ENCODE results near the gene ALDH8A1. TPM values are rescaled to one million over a fixed set of nuclear protein-coding genes. Genes with fewer than 3 reads are reported as not detected.

ALDH8A1 gene
- total and polyA plus RNA-seq, 2 of the 8 experiments (the other 6 are each of a cell fraction or from before 2014, with no cell fraction given) = 0.08 to 0.28 TPM

GRCh38 chr6:134875367-134875766 is 74.5 kb downstream of the ALDH8A1 start:
- Histone ChIP-seq H3K79me1 (ENCODE audit: low read depth, low read length) (no peaks in the 10 kb centered on the region), H4K8ac (ENCODE audit: extremely low read depth, insufficient read depth, low read length) (no peak overlapping the region), H2AK5ac (ENCODE audit: low read depth, low read length) (no peak overlapping the region), H3K9me3 (ENCODE audit: insufficient read depth in 2 of 2, low read depth in 1 of 2, low read length in 1 of 2) (peaks cover 13 to 15% of the 10 kb centered on the region in 2 experiments; a peak in 3 of 4 replicates), H3K56ac (replicated peaks; ENCODE audit: insufficient read length, low read depth, low read length) (no peak overlapping the region), H3K4ac (replicated peaks; ENCODE audit: insufficient read length, low read depth, low read length) (no peak overlapping the region), H3K18ac (ENCODE audit: extremely low read depth, low read length) (no peak overlapping the region), H3K23me2 (ENCODE audit: low read depth, low read length) (no peaks in the 10 kb centered on the region), H2BK12ac (ENCODE audit: low read depth, low read length) (no peak overlapping the region), H4K91ac (replicated peaks; ENCODE audit: insufficient read length, low read length) (no peak overlapping the region), H2AFZ (ENCODE audit: low read length) (no peak overlapping the region), H3K4me2 (ENCODE audit: insufficient read depth in 1 of 2, low read depth in 2 of 2, low read length in 2 of 2) (no peak overlapping the region), H3K4me1 (replicated peaks in 1 of 4; ENCODE audit: control insufficient read depth in 3 of 4, insufficient read depth in 4 of 4, low read length in 3 of 4) (peaks cover 0 to 6% (median 3%) of the 10 kb centered on the region in 4 experiments; a peak in 2 of 7 replicates), H3K4me3 (ENCODE audit: extremely low read depth in 1 of 4, insufficient read depth in 2 of 4, low read depth in 3 of 4, low read length in 4 of 4) (no peak overlapping the region; a peak in 1 of 8 replicates), H2BK20ac (ENCODE audit: low read length) (no peak overlapping the region), H2BK120ac (replicated peaks; ENCODE audit: low read depth, low read length) (no peak overlapping the region), H3K23ac (ENCODE audit: insufficient read length) (no peak overlapping the region), H4K5ac (ENCODE audit: insufficient read length, low read depth, low read length) (no peak overlapping the region), H3K27me3 (replicated peaks in 1 of 4; ENCODE audit: control insufficient read depth in 3 of 4, extremely low read depth in 1 of 4, insufficient read depth in 3 of 4, low read length in 3 of 4) (no peaks in the 10 kb centered on the region), H2BK15ac (ENCODE audit: low read length) (no peak overlapping the region), H3K9ac (replicated peaks in 1 of 4; ENCODE audit: extremely low read depth in 1 of 4, low read depth in 3 of 4, low read length in 3 of 4) (no peak overlapping the region), H3K79me2 (ENCODE audit: control insufficient read depth in 1 of 2, insufficient read depth in 2 of 2, low read length in 2 of 2) (no peaks in the 10 kb centered on the region), H4K20me1 (replicated peaks in 1 of 2; ENCODE audit: control insufficient read depth in 1 of 2, insufficient read depth in 2 of 2, low read length in 2 of 2) (no peaks in the 10 kb centered on the region), H3K36me3 (ENCODE audit: control insufficient read depth in 2 of 4, insufficient read depth in 4 of 4, low read length in 3 of 4) (no peaks in the 10 kb centered on the region), H3K14ac (ENCODE audit: insufficient read length) (no peak overlapping the region), H3K27ac (ENCODE audit: low read depth, low read length) (no peak overlapping the region), H2BK5ac (ENCODE audit: low read depth, low read length) (no peak overlapping the region)
- TF ChIP-seq BACH1 (IDR thresholded peaks at IDR 0.05; ENCODE audit: low read length) (0 out of 2 replicates have a peak, but pooled peaks have one; percentile 13), ZNF274 (IDR thresholded peaks at IDR 0.05; ENCODE audit: borderline replicate concordance, extremely low read depth, low read length) (no peak), SAP30 (IDR thresholded peaks at IDR 0.05; ENCODE audit: insufficient read depth, insufficient replicate concordance, low read length) (no peak), RNF2 (IDR thresholded peaks at IDR 0.05; ENCODE audit: borderline replicate concordance, low read depth, low read length, missing control alignments, poor library complexity, severe bottlenecking) (no peak), TAF1 (IDR thresholded peaks at IDR 0.05; ENCODE audit: low read depth, low read length) (no peak), POLR2AphosphoS5 (IDR thresholded peaks at IDR 0.05; ENCODE audit: low read depth, low read length) (no peak), ATF2 (IDR thresholded peaks at IDR 0.05; ENCODE audit: low read length) (no peak), BCL11A (IDR thresholded peaks at IDR 0.05; ENCODE audit: low read depth in 2 of 2, low read length in 2 of 2) (no peak)
- FAIRE-seq = no peak
- ChIA-PET CTCF (ENCODE audit: partially characterized antibody) (interaction anchor here (0.9 to 1.0 kb wide), 2 partner anchors 14 to 18 kb away, joined by 3 read pairs; no protein-coding TSS in a partner anchor), POLR2A (ENCODE audit: partially characterized antibody) (no interaction called here)
- WGBS, 2 experiments (ENCODE audit: extremely low coverage in 1 of 2, insufficient coverage in 1 of 2, insufficient read length in 1 of 2, insufficient replicate concordance in 2 of 2, low coverage in 1 of 2, low lambda C conversion rate in 2 of 2, missing lambda C conversion rate in 1 of 2) = 90% methylated on average over 4 of the region's 4 CpGs; no CpG with 5 or more reads in 1 of the 2 experiments
- no peak for DNase-seq (ENCODE audit: low read depth in 1 of 2, low spot score in 2 of 2)
